ENCODE measurements around the gene OR2J3. TPM values are rescaled to one million over a fixed set of nuclear protein-coding genes. Genes with fewer than 3 reads are reported as not detected.
"Not testable (repeated sequence)": the region's sequence is repeated elsewhere in the genome, so short reads cannot be mapped to it uniquely, and the experiment has no call there.

Gene OR2J3
- not detected for polyA plus RNA-seq (2012; ENCODE audit: insufficient read depth, insufficient read length)

DNA sequence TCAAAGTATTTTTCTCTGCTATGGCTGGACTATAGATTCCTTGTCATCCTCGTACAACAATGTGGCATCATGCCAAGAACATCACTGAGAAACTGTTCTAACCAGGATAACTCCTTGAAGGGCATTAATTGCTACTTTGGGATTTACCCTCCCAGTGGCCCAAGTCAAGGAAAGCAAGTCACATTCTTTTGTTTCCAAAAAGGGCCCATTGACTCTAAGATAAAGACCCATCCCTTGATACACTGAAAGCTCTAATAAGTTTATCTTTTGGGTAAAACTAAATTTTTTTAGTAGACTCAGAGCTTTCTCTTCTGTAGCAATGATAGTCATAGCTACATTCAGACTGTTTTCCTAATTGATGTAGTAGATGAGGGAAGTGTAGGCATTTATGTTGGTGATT, at the start of gene OR2J3:
Gene OR2J3, plus strand, starts transcription at position 301 of the 400 bp plus-strand sequence. CDS start 3,833 bp downstream, outside the sequence.
- H3K4me3 ChIP-seq (ENCODE audit: low read length), result no peak within 1 kb of the TSS
- DNase-seq (ENCODE audit: low read depth, low spot score), result no peak

DNA sequence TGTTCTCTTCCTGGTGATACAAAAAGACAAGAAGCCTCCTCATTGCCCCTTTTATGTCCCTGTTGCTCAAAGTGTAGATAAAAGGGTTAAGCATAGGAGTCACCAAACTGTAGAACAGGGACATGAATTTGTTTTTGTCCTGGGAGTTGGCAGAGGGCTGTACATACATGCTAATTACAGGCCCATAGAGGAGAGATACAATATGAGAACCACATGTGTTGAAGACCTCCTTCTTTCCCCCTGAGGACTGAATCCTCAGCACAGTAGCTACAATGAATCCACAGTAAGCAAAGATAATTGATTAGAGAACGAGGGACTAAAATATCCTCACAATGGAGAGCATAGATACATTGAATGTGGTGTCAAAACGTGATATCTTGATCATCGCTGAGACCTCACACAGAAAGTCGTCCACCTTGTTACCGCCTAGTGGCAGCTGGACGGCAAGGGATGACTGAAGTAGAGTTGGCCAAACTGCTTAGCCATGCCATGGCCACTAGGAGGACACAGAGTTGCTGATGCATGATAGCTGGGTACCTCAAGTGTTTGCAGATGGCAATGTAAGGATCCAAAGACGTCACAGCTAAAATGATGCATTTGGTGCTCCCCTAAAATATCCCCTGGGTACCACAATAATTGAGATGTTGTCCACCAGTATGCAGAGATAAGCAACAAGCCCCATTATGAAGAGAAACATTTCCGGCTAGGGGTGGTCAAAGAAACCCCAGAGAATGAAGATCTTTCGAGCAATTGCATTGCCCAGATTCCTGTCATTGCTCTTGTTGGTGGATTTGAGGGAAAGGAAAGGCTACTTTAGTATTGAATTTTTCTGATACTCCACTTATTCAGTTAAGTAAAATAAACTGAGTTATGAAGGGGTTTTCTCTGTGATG, 35.8 kb upstream of the OR2J3 start:
- H3K4me3 ChIP-seq (ENCODE audit: low read length), result no peak overlapping the region
- peak; percentile 6 for DNase-seq (ENCODE audit: low read depth, low spot score)

DNA sequence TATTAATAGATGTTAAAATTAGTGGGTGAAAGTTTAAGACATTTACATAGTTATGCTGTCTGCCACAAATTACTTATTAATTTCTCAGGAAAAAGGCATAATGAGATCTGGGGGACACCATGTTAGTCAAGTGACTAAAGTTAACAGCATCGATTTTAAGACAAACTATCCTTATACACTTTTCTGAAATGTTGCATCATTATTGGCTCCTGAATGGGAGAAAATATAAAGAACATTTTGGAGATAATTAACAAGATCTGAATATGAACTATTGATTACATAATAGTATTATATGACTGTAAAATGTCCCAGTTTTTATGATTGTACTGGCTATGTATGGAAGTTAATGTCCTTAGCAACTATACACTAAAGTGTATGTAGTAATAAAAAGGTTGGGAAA, 28.7 kb upstream of the OR2J3 start:
- no peak overlapping the region for H3K4me3 ChIP-seq (ENCODE audit: low read length)
- no peak for DNase-seq (ENCODE audit: low read depth, low spot score)

DNA sequence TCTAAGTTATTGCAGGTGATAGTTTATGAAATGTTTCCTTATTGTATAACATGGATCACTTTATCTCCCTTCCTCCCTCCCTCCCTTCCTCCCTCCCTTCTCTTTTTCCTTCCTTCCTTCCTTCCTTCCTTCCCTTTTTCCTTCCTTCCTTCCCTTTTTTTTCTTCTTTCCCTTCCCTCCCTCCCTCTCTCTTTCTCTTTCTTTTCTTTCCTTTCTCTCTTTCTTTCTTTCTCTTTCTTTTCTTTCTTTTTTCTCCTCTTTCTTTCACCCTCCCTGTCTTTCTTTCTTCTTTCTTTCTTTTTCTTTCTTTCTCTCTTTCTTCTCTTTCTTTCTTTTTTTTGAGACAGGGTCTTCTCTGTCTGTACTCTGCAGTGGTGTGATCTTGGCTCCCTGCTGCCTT, 26.5 kb upstream of the OR2J3 start:
- no peak overlapping the region for H3K4me3 ChIP-seq (ENCODE audit: low read length)
- no peak for DNase-seq (ENCODE audit: low read depth, low spot score)

DNA sequence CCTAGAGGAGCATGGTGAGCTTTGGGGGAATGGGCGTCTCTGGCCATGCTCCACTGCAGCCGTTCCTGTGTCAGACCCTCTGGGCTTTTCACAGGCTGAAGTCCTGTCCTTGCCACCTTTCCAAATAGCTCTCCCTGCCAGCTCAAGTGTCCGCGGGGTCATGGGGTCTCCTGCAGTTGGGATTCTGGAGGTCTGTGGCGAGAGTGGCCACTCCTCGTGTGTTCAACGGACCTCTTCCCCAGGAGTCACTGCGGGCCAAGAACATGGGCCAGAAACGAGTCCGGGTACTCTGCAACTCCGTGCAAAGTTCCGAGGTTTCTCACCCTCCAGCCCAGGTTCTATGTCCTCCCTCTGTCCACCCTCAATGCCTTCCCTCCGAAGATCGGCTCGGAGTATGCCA, 25.4 kb upstream of the OR2J3 start:
- DNase-seq (ENCODE audit: low read depth, low spot score), result no peak
- H3K4me3 ChIP-seq (ENCODE audit: low read length), result no peak overlapping the region

DNA sequence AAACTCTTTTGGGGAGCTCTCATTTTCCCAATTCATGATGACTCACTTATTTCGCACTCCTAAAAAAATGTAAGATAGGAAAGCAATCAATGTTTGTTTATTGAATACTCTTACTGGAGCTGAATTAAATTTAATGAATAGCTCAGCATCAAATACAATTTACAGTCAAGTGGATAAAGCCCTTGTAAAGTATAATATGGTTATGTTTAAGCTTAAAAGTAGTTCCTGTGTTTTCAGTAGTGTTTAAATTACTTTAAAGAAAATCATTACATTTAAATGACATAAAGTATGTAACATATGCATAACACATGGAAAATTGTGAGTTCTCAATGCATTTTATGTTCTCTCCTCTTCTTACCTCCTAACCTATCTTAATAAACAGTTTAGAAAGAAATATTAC, 20.6 kb upstream of the OR2J3 start, which contains the start of gene OR2B3:
Gene OR2B3, minus strand, starts transcription at position 101 of the 400 bp plus-strand sequence. Its CDS starts 65 bp downstream, at position 36.
- no peak within 1 kb of the TSS for H3K4me3 ChIP-seq (ENCODE audit: low read length)
- DNase-seq (ENCODE audit: low read depth, low spot score), result no peak

DNA sequence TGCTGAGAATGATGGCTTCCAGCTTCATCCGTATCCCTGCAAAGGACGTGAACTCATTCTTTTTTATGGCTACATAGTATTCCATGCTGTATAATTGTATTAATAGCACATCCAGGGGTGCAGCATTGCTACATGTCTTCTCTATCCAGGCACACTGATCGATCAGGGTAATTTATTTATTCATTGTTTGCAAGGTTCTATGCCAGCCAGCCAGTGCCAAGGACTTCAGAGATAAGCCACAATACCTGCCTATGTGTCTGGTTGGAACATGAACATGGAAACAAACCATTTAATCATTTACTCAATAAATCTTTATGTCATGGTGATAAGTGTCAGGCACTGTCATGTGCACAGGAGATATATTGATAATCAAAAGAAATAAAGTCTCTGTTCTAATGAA, 14.9 kb upstream of the OR2J3 start:
- DNase-seq (ENCODE audit: low read depth, low spot score), result no peak
- no peak overlapping the region for H3K4me3 ChIP-seq (ENCODE audit: low read length)

DNA sequence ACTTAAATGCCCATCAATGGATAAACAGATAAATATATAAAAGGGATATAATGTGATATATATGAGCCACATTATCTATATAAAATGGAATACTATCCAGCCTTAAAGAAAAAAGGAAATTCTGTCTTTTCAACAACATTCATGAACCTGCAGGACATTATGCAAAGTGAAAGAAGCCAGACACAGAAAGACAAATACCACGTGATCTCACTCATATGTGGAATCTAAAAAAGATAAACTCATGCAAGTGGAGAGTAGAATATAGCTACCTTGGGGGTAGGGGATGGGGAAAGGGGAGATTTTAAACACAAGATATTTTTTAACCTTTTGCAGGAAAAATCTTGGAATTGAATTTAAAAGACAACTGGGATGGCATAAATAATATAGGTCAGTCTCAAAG, 10.1 kb upstream of the OR2J3 start:
- no peak for DNase-seq (ENCODE audit: low read depth, low spot score)
- no peak overlapping the region for H3K4me3 ChIP-seq (ENCODE audit: low read length)

DNA sequence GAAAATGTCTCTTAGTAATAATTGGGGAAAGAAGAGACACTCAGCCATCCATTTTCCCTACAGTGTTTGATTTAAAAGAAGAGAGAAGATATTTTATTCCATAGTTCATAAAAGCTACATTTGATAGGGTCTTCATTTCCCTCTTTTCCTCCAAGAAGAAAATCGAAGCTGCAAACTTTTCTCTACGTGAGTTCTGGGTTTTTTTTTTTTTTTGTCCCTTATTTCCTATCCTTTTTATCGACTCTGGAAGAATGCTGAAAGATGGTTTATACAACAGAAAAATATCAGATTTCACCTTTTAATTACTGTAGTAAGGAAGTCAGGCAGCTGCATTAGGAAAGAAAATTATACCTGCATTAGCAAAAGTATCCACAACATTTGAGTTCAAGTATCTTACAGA, 8.7 kb upstream of the OR2J3 start, which contains the start of gene OR2J1:
Gene OR2J1, plus strand, starts transcription at position 301 of the 400 bp plus-strand sequence. CDS start 1,453 bp downstream, outside the sequence.
- no peak for DNase-seq (ENCODE audit: low read depth, low spot score)
- no peak within 1 kb of the TSS for H3K4me3 ChIP-seq (ENCODE audit: low read length)

DNA sequence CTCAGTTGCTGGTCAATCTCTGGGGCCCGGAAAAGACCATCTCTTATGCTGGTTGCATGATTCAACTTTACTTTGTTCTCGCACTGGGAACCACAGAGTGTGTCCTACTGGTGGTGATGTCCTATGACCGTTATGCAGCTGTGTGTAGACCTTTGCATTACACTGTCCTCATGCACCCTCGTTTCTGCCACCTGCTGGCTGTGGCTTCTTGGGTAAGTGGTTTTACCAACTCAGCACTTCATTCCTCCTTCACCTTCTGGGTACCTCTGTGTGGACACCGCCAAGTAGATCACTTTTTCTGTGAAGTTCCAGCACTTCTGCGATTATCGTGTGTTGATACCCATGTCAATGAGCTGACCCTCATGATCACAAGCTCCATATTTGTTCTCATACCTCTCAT, 4.3 kb downstream of the OR2J3 start:
- no peak overlapping the region for H3K4me3 ChIP-seq (ENCODE audit: low read length)
- DNase-seq (ENCODE audit: low read depth, low spot score), result no peak

DNA sequence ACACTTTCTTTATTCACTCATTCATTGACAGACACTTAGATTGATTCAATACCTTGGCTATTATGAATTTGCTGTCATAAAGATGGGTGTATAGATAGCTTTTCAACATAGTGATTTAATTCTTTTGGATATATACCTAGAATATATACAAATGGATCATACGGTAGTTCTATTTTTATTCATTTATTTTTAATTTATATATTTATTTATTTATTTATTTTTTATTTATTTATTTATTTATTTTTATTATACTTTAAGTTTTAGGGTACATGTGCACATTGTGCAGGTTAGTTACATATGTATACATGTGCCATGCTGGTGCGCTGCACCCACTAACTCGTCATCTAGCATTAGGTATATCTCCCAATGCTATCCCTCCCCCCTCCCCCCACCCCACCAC, 7.1 kb downstream of the OR2J3 start:
- H3K4me3 ChIP-seq (ENCODE audit: low read length); DNase-seq (ENCODE audit: low read depth, low spot score): not testable (repeated sequence)

DNA sequence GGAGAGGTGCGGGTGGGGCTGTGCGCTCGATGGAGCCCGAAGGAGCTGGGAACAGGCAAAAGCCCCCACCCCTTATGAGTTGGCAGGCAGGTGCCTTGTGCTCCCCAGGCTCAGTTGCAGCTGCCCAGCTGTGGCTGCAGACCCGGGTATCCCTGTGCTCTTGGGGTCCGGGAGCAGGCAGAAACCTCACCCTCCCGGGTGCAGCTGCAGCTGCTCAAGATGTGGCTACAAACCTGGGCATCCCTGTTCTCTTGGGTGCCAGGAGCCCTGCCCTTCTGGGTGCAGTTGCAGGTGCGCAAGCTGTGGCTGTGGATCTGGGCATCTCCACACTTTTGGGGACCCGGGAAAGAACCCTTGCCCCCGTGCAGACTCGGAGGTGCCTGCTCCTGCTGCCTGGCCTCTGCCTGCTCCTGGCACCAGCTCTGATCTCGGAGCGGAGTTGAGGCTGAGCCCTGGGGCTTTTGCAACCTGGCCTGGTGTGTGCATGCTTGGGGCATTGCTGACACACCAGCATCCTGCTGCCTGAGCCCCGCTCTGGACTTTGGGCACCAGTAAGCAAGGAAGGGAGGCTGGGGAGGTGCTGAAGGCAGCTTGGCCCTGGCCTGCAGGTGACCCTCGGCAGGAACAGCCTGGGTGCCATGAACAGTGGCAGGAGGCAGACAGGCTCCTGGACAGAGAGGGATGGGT, 21.6 kb downstream of the OR2J3 start:
- no peak for DNase-seq (ENCODE audit: low read depth, low spot score)

DNA sequence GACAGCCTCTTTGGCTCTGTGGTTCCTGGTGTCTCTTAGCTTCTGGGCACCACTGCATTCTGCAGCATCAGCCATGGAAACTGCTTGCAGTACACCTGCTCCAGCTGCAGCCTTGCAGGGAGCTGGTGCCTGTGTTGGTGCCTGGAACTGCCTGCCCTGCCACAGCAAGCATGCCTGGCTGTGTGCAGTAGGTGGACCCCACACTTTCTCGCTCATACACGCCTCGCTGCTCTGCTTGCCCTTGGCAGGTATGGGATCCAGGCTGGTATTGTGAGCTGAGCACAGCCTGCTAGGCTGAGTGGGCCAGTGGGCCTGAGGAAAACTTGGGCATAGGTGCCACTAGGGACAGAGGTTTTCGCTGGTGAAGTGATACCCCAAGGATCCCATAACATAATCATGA, 22.8 kb downstream of the OR2J3 start:
- no peak overlapping the region for H3K4me3 ChIP-seq (ENCODE audit: low read length)
- DNase-seq (ENCODE audit: low read depth, low spot score), result no peak

More for the DNA sequence above, 21.6 kb downstream of the OR2J3 start:
- H3K4me3 ChIP-seq (ENCODE audit: low read length), result no peak overlapping the region

DNA sequence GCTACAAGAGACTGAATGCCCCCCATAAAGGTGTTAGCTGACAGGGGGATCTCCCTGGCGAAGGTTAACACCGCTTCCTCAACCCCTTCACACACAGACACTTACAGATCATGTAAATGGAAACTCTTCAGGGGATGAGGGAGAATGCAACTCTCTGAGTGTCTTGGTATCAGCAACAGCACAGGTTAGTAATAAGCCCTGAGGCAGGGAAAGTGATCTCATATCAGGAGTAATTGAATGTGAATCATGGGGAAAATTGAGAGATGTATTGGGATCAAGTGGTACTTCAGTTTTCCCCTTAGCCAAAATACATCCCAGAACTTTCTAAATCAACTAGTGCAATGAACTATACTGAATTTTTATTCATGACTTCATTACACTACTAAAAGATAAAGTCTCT, 23.8 kb downstream of the OR2J3 start:
- no peak overlapping the region for H3K4me3 ChIP-seq (ENCODE audit: low read length)
- DNase-seq (ENCODE audit: low read depth, low spot score), result no peak

DNA sequence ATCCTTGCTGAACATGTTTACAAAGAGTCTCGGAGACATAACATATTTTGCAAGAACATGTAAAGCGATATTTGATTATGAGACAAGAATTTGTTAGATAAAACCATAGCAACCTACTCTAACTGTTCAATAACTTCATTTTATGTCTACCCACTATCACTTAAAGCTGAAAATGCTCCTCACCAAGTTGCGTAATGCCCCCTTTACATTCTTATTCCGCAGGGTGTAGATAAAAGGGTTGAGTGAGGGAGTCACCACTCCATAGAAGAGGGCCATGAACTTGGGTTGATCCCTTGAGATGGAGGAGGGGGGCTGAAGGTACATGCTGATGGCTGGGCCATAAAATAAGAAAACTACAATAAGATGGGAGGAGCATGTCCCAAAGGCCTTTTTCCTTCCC, 29.9 kb downstream of the OR2J3 start:
- DNase-seq (ENCODE audit: low read depth, low spot score), result no peak
- no peak overlapping the region for H3K4me3 ChIP-seq (ENCODE audit: low read length)

DNA sequence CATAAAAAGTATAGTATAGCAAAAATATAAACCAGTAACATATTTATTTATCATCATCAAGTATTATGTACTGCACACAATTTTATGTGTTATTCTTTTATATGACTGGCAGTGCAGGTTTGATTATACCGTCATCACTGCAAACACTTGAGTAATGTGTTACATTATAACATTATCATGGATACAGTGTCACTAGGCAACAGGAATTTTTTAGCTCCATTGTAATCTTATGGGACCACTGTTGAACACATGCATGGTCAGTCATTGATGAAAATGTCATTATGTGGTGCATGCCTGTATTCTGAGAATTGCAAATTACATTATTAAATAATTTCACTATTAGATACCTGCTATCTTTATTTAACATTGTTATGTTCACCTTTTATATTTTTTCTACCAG, 33.7 kb downstream of the OR2J3 start:
- DNase-seq (ENCODE audit: low read depth, low spot score), result no peak
- H3K4me3 ChIP-seq (ENCODE audit: low read length), result no peak overlapping the region

DNA sequence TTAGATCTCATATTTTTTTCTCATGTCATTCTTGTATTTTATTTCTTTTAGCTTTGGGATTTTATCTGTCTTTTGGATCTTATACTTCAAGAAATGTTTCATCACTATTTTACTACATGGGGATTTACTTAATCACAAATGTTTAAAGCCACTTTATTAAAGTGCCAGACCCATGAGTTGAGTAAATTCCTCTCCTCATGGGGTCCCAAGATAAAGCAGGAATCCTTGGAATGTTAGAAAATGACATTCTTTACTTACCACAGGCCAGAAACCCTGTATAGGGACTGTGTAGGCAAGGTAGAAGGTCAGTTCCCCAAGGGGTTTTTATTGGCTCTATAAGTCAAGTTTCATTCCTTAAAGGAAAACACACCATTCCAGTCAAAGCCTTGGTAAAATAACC, 34.5 kb downstream of the OR2J3 start:
- H3K4me3 ChIP-seq (ENCODE audit: low read length), result no peak overlapping the region
- no peak for DNase-seq (ENCODE audit: low read depth, low spot score)

DNA sequence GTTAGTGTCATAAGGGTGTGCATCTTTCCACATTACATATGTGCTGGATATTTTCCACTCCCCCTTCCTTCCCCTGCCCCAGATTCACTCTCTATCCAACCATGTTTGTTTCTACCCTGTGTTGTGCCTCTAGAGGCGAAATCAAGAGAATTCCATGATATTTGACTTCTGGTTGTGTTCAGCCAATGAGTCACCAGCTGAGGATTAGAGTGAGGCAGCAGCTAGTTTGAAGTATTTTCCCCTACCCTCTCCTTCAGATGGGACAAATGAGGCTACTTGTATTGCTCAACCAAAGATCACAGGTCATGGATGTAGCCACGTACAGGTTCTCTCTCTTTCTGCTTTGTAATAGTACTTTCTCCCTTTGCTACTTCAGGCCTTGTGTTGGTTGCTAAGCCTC, 38.3 kb downstream of the OR2J3 start:
- no peak overlapping the region for H3K4me3 ChIP-seq (ENCODE audit: low read length)
- no peak for DNase-seq (ENCODE audit: low read depth, low spot score)

DNA sequence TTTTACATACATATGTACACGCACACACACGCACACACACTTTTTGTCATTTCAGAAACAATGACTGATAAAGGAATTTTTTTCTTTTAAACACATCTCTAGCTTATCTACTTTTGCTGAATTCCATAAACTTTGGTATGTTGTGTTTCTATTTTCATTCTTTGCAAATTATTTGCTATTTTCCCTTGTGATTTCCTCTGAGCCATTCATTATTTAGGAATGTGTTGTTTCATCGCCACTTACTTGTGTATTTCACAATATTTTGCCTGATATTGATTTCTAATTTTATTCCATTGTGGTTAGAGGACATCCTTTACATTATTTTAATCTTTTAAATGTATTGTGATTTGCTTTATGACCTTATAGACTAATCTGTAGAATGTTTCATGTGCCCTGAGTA, 39.2 kb downstream of the OR2J3 start:
- no peak overlapping the region for H3K4me3 ChIP-seq (ENCODE audit: low read length)
- DNase-seq (ENCODE audit: low read depth, low spot score), result no peak

DNA sequence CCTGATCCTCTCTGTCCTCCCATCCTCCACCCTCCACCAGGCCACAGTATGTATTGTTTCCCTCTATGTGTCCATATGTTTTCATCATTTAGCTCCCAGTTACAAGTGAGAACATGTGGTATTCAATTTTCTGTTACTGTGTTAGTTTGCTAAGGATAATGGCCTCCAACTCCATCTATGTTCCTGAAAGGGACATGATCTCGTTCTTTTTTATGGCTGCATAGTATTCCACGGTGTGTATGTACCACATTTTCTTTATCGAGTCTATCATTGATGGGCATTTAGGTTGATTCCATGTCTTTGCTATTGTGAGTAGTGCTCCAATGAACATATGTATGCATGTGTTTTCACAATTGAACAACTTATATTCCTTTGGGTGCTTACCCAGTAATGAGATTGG, 41.6 kb downstream of the OR2J3 start:
- H3K4me3 ChIP-seq (ENCODE audit: low read length); DNase-seq (ENCODE audit: low read depth, low spot score): not testable (repeated sequence)
